Measurements from ENCODE around the gene DGKK.

Gene DGKK

DNA sequence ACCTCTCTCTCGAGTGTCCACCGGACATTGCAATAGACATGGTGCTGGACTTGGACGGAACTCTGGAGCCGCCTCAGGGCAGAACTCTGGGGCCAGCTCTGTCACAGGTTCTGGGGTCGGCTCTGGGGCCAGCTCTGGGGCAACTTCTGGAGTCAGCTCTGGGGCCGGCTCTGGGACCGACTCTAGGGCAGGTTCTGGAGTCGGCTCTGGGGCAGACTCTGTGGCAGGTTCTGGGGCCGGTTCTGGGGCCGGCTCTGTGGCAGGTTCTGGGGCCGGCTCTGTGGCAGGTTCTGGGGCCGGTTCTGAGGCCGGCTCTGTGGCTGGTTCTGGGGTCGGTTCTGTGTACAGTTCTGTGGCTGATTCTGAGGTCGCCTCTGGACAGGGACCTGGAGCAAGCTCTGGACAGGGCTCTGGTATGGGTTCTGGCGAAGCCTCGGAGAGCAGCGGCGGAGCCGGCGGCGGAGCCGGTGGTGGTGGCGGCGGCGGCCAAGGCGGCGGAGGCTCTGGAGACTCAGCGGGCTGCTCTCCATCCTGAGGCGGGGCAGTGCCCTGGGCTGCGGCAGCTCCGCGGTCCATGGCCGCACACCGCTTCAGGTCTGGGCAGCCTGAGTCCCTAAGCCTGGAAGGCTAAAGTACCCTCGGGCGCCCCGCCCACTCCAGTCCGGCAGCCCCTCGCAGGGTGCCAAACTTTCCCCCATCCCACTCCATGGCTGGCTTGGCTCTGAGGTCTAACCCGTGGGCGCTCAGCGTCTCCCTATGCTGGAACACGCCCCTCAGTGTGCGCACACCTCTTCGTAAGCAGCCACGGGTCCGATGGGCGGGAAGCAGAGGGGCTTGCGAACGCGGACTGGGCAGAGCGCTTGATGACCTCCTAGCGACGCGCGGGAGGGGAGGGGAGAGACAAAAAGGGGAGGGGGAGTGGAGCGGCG lies at the start of gene DGKK:
Gene DGKK, minus strand, starts transcription at position 723 of the 929 bp plus-strand sequence. Its CDS starts 147 bp downstream, at position 576.
- H3K4me3 ChIP-seq (ENCODE audit: low read length), result no peak within 1 kb of the TSS
- H3K9ac ChIP-seq (ENCODE audit: low read length), result no peak within 1 kb of the TSS
- peaks cover 14% of the 10 kb centered on the region for H3K27me3 ChIP-seq (ENCODE audit: control insufficient read depth, insufficient read depth, low read length)
- H3K27ac ChIP-seq (ENCODE audit: low read depth, low read length), result no peak within 1 kb of the TSS
- H3K36me3 ChIP-seq (ENCODE audit: control insufficient read depth, insufficient read depth, low read length), result no peaks in the 10 kb centered on the region
- H3K4me1 ChIP-seq (ENCODE audit: control insufficient read depth, insufficient read depth, low read length), result no peaks in the 10 kb centered on the region

- H3K27ac ChIP-seq (ENCODE audit: low read depth, low read length), result no peak overlapping the region
- peaks cover 6% of the 10 kb centered on the region for H3K27me3 ChIP-seq (ENCODE audit: control insufficient read depth, insufficient read depth, low read length)
- H3K4me1 ChIP-seq (ENCODE audit: control insufficient read depth, insufficient read depth, low read length), result no peaks in the 10 kb centered on the region
- no peak overlapping the region for H3K9ac ChIP-seq (ENCODE audit: low read length)
- H3K36me3 ChIP-seq (ENCODE audit: control insufficient read depth, insufficient read depth, low read length), result no peaks in the 10 kb centered on the region
- H3K4me3 ChIP-seq (ENCODE audit: low read length), result no peak overlapping the region
These were observed 44.2 kb upstream of the DGKK start for GRCh38 chrX:50514811-50515210.

- Histone ChIP-seq H3K36me3 (ENCODE audit: control insufficient read depth, insufficient read depth, low read length) (no peaks in the 10 kb centered on the region), H3K4me1 (ENCODE audit: control insufficient read depth, insufficient read depth, low read length) (no peaks in the 10 kb centered on the region), H3K27me3 (ENCODE audit: control insufficient read depth, insufficient read depth, low read length) (no peaks in the 10 kb centered on the region), H3K4me3 (ENCODE audit: low read length) (no peak overlapping the region), H3K27ac (ENCODE audit: low read depth, low read length) (no peak overlapping the region), H3K9ac (ENCODE audit: low read length) (no peak overlapping the region)
These were observed 26.5 kb upstream of the DGKK start for GRCh38 chrX:50497114-50497513.

GRCh38 chrX:50495616-50496015 lies 25.0 kb upstream of the DGKK start:
- H3K36me3 ChIP-seq (ENCODE audit: control insufficient read depth, insufficient read depth, low read length), result no peaks in the 10 kb centered on the region
- H3K27me3 ChIP-seq (ENCODE audit: control insufficient read depth, insufficient read depth, low read length), result no peaks in the 10 kb centered on the region
- H3K27ac ChIP-seq (ENCODE audit: low read depth, low read length), result no peak overlapping the region
- no peak overlapping the region for H3K4me3 ChIP-seq (ENCODE audit: low read length)
- no peak overlapping the region for H3K9ac ChIP-seq (ENCODE audit: low read length)
- no peaks in the 10 kb centered on the region for H3K4me1 ChIP-seq (ENCODE audit: control insufficient read depth, insufficient read depth, low read length)

DNA sequence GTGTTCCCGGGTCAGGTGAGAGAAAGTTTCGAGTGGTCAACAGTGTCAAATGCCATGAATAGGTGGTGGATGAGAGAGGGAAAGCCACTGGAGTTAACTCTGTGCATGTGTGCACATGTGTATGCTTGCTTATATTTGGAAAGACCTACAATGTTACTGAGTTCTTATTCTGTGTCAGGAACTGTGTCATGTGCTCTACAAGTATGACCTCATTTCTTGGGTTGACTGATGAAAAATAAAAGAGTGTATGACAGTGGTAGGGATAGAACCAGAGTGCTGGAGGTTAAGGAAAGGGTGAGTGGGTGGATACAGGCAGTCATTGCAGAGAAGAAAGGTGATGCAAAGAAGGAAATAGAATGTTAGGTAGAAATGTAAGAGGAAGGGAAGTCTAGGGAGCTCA lies 22.1 kb upstream of the DGKK start:
- Histone ChIP-seq H3K36me3 (ENCODE audit: control insufficient read depth, insufficient read depth, low read length) (no peaks in the 10 kb centered on the region), H3K4me1 (ENCODE audit: control insufficient read depth, insufficient read depth, low read length) (no peaks in the 10 kb centered on the region), H3K27me3 (ENCODE audit: control insufficient read depth, insufficient read depth, low read length) (no peaks in the 10 kb centered on the region), H3K9ac (ENCODE audit: low read length) (no peak overlapping the region), H3K27ac (ENCODE audit: low read depth, low read length) (no peak overlapping the region), H3K4me3 (ENCODE audit: low read length) (no peak overlapping the region)

GRCh38 chrX:50484662-50485061 lies 14.0 kb upstream of the DGKK start:
- Histone ChIP-seq H3K27me3 (ENCODE audit: control insufficient read depth, insufficient read depth, low read length) (no peaks in the 10 kb centered on the region), H3K27ac (ENCODE audit: low read depth, low read length) (no peak overlapping the region), H3K4me3 (ENCODE audit: low read length) (no peak overlapping the region), H3K9ac (ENCODE audit: low read length) (no peak overlapping the region), H3K4me1 (ENCODE audit: control insufficient read depth, insufficient read depth, low read length) (no peaks in the 10 kb centered on the region), H3K36me3 (ENCODE audit: control insufficient read depth, insufficient read depth, low read length) (no peaks in the 10 kb centered on the region)

GRCh38 chrX:50483283-50483682 lies 12.7 kb upstream of the DGKK start:
- no peak overlapping the region for H3K27ac ChIP-seq (ENCODE audit: low read depth, low read length)
- H3K36me3 ChIP-seq (ENCODE audit: control insufficient read depth, insufficient read depth, low read length), result no peaks in the 10 kb centered on the region
- no peaks in the 10 kb centered on the region for H3K27me3 ChIP-seq (ENCODE audit: control insufficient read depth, insufficient read depth, low read length)
- H3K4me1 ChIP-seq (ENCODE audit: control insufficient read depth, insufficient read depth, low read length), result no peaks in the 10 kb centered on the region
- H3K4me3 ChIP-seq (ENCODE audit: low read length), result no peak overlapping the region
- no peak overlapping the region for H3K9ac ChIP-seq (ENCODE audit: low read length)

- no peak overlapping the region for H3K4me3 ChIP-seq (ENCODE audit: low read length)
- H3K4me1 ChIP-seq (ENCODE audit: control insufficient read depth, insufficient read depth, low read length), result no peaks in the 10 kb centered on the region
- H3K27ac ChIP-seq (ENCODE audit: low read depth, low read length), result no peak overlapping the region
- no peak overlapping the region for H3K9ac ChIP-seq (ENCODE audit: low read length)
- peaks cover 7% of the 10 kb centered on the region for H3K27me3 ChIP-seq (ENCODE audit: control insufficient read depth, insufficient read depth, low read length)
- H3K36me3 ChIP-seq (ENCODE audit: control insufficient read depth, insufficient read depth, low read length), result no peaks in the 10 kb centered on the region
These were observed 4.6 kb upstream of the DGKK start for GRCh38 chrX:50475208-50475607.

DNA sequence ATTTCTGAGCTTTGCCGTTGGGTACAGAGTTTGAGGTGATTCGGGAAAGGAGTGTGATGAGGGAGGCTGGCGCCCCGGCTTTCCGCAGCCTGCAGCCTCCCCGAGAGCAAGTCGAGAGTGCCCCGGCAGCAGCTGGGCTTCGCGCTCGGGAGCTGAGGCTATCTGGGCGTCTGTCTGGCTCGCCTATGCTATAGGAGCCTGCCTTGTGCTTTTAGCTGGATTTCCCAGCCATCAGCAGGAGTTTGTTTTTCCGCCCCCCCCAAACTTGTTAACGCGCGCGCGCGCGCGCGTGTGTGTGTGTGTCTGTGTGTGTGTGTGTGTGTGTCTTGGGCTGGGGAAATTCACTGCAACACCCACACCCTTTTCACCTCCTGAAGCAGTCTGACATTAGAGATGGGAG lies 765 bp upstream of the DGKK start:
- Histone ChIP-seq H3K27me3 (ENCODE audit: control insufficient read depth, insufficient read depth, low read length) (peaks cover 14% of the 10 kb centered on the region), H3K4me3 (ENCODE audit: low read length) (no peak overlapping the region), H3K36me3 (ENCODE audit: control insufficient read depth, insufficient read depth, low read length) (no peaks in the 10 kb centered on the region), H3K4me1 (ENCODE audit: control insufficient read depth, insufficient read depth, low read length) (no peaks in the 10 kb centered on the region), H3K27ac (ENCODE audit: low read depth, low read length) (no peak overlapping the region), H3K9ac (ENCODE audit: low read length) (no peak overlapping the region)

GRCh38 chrX:50469206-50469605 lies 1.4 kb downstream of the DGKK start:
- Histone ChIP-seq H3K27me3 (ENCODE audit: control insufficient read depth, insufficient read depth, low read length) (peaks cover 14% of the 10 kb centered on the region), H3K36me3 (ENCODE audit: control insufficient read depth, insufficient read depth, low read length) (no peaks in the 10 kb centered on the region), H3K9ac (ENCODE audit: low read length) (no peak overlapping the region), H3K27ac (ENCODE audit: low read depth, low read length) (no peak overlapping the region), H3K4me3 (ENCODE audit: low read length) (no peak overlapping the region), H3K4me1 (ENCODE audit: control insufficient read depth, insufficient read depth, low read length) (no peaks in the 10 kb centered on the region)

GRCh38 chrX:50459615-50460014 lies 11.0 kb downstream of the DGKK start:
- H3K27ac ChIP-seq (ENCODE audit: low read depth, low read length), result no peak overlapping the region
- peaks cover 6% of the 10 kb centered on the region for H3K27me3 ChIP-seq (ENCODE audit: control insufficient read depth, insufficient read depth, low read length)
- no peaks in the 10 kb centered on the region for H3K36me3 ChIP-seq (ENCODE audit: control insufficient read depth, insufficient read depth, low read length)
- H3K4me3 ChIP-seq (ENCODE audit: low read length), result no peak overlapping the region
- no peaks in the 10 kb centered on the region for H3K4me1 ChIP-seq (ENCODE audit: control insufficient read depth, insufficient read depth, low read length)
- H3K9ac ChIP-seq (ENCODE audit: low read length), result no peak overlapping the region

DNA sequence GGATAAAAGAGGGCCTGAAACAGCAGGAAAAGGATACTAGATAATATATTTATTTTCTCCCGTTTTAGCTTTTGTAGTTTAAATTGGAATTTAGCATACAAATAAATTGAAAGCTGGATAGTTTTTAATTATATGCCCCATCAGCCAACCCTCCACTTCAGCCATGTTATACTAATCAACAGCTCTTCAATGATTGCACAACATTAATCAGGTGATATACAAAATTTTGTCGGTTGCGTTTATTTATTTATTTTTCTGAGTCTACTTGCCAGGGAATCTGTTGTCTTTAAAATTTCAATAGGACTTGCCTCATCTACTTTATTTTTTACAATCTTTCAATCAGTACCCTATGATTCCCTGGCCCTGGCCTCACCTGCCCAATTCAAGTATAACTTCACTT lies 12.1 kb downstream of the DGKK start:
- no peak overlapping the region for H3K9ac ChIP-seq (ENCODE audit: low read length)
- H3K36me3 ChIP-seq (ENCODE audit: control insufficient read depth, insufficient read depth, low read length), result no peaks in the 10 kb centered on the region
- H3K27ac ChIP-seq (ENCODE audit: low read depth, low read length), result no peak overlapping the region
- H3K4me1 ChIP-seq (ENCODE audit: control insufficient read depth, insufficient read depth, low read length), result no peaks in the 10 kb centered on the region
- H3K4me3 ChIP-seq (ENCODE audit: low read length), result no peak overlapping the region
- peaks cover 6% of the 10 kb centered on the region for H3K27me3 ChIP-seq (ENCODE audit: control insufficient read depth, insufficient read depth, low read length)
